GM23338 (cell line): ENCODE measurements around the gene PHACTR1. TPM values are rescaled to one million over a fixed set of nuclear protein-coding genes. Genes with fewer than 3 reads are reported as not detected.

Source experiments
- ATAC-seq: fragments of 200-7000 bp; cut with Tn5 transposase; 3 replicates; pipeline ENCODE4 v1.9.1; 2020
- DNase-seq: peaks from one replicate; pipeline ENCODE4 v3.0.0-alpha.2; 2015; ENCODE audit warnings: low spot score
- H2AFZ ChIP-seq: fragments of 200-600 bp; sonication (generic); 2 replicates; pipeline ENCODE4 v1.8.0; 2016; ENCODE audit warnings: antibody characterized with exemption, mild to moderate bottlenecking, moderate library complexity
- H3F3A ChIP-seq: fragments of 200-600 bp; sonication (generic); replicated peaks from 2 replicates; pipeline ENCODE4 v1.8.0; 2017; ENCODE audit warnings: antibody characterized with exemption, mixed run types, low read depth
- H3K27ac ChIP-seq: fragments of 200-600 bp; sonication (generic); 2 replicates; pipeline ENCODE4 v1.6.1; 2016; ENCODE audit warnings: low read depth
- H3K27me3 ChIP-seq: fragments of 200-600 bp; sonication (generic); 2 replicates; pipeline ENCODE4 v1.8.0; 2016; ENCODE audit warnings: mild to moderate bottlenecking, mixed run types, moderate library complexity; ENCODE audit not compliant: insufficient read depth
- H3K36me3 ChIP-seq: fragments of 200-600 bp; sonication (generic); 2 replicates; pipeline ENCODE4 v1.8.0; 2016; ENCODE audit warnings: mild to moderate bottlenecking; ENCODE audit not compliant: insufficient read depth
- H3K4me1 ChIP-seq: fragments of 200-600 bp; sonication (generic); 2 replicates; pipeline ENCODE4 v1.8.0; 2016; ENCODE audit warnings: mild to moderate bottlenecking, moderate library complexity; ENCODE audit not compliant: insufficient read depth
- H3K4me2 ChIP-seq: fragments of 200-600 bp; sonication (generic); 2 replicates; pipeline ENCODE4 v1.7.1; 2017; ENCODE audit warnings: mixed run types
- H3K4me3 ChIP-seq: fragments of 200-600 bp; sonication (generic); 2 replicates; pipeline ENCODE4 v1.6.1; 2016; ENCODE audit warnings: mixed run types
- H3K79me2 ChIP-seq: fragments of 200-600 bp; sonication (generic); replicated peaks from 2 replicates; pipeline ENCODE4 v1.8.0; 2017; ENCODE audit warnings: mild to moderate bottlenecking; ENCODE audit not compliant: insufficient read depth
- H3K9me2 ChIP-seq: fragments of 200-600 bp; sonication (generic); 2 replicates; pipeline ENCODE4 v1.8.0; 2017; ENCODE audit not compliant: insufficient read depth
- H4K20me1 ChIP-seq: fragments of 200-600 bp; sonication (generic); replicated peaks from 2 replicates; pipeline ENCODE4 v1.8.0; 2017; ENCODE audit warnings: mild to moderate bottlenecking; ENCODE audit not compliant: insufficient read depth
- H3K27ac Mint-ChIP-seq: 2 replicates; pipeline ENCODE4 v1.8.0; 2020; ENCODE audit warnings: inconsistent platforms, mild to moderate bottlenecking, moderate library complexity, mixed read lengths
- H3K27me3 Mint-ChIP-seq: 3 replicates; pipeline ENCODE4 v1.8.0; 2022; ENCODE audit warnings: low read depth, mild to moderate bottlenecking, moderate library complexity, mixed read lengths, inconsistent platforms; ENCODE audit not compliant: insufficient read depth, poor library complexity
- H3K36me3 Mint-ChIP-seq: 3 replicates; pipeline ENCODE4 v1.8.0; 2021; ENCODE audit warnings: low read depth, mild to moderate bottlenecking, inconsistent platforms, moderate library complexity, mixed read lengths
- H3K4me1 Mint-ChIP-seq: 3 replicates; pipeline ENCODE4 v1.8.0; 2020; ENCODE audit warnings: mild to moderate bottlenecking, inconsistent platforms, mixed read lengths
- H3K4me3 Mint-ChIP-seq: 3 replicates; pipeline ENCODE4 v1.8.0; 2021; ENCODE audit warnings: moderate library complexity, mild to moderate bottlenecking, inconsistent platforms, mixed read lengths
- H3K9me3 Mint-ChIP-seq: 3 replicates; pipeline ENCODE4 v1.8.0; 2020; ENCODE audit warnings: moderate library complexity, mild to moderate bottlenecking, inconsistent platforms, mixed read lengths
- CREB1 ChIP-seq: fragments of 250-450 bp; sonication (Bioruptor Pico); IDR thresholded peaks from 2 replicates; pipeline ENCODE4 v1.5.0; 2020; ENCODE audit warnings: low read depth, mild to moderate bottlenecking, moderate library complexity
- ETS1 ChIP-seq: IDR thresholded peaks from 2 replicates; pipeline ENCODE4 v1.6.1; 2016; ENCODE audit warnings: antibody characterized with exemption
- EZH2 ChIP-seq: fragments of 200-600 bp; sonication (generic); IDR thresholded peaks from one replicate; pipeline ENCODE4 v1.8.0; 2017; ENCODE audit warnings: antibody characterized with exemption, mild to moderate bottlenecking, low read depth; ENCODE audit not compliant: unreplicated experiment
- EZH2phosphoT487 ChIP-seq: fragments of 200-600 bp; sonication (generic); IDR thresholded peaks from one replicate; pipeline ENCODE4 v1.8.1; 2018; ENCODE audit warnings: antibody characterized with exemption; ENCODE audit not compliant: unreplicated experiment
- JUNB ChIP-seq: IDR thresholded peaks from one replicate; pipeline ENCODE4 v1.6.1; 2016; ENCODE audit warnings: antibody characterized with exemption; ENCODE audit not compliant: unreplicated experiment
- NANOG ChIP-seq: IDR thresholded peaks from 2 replicates; pipeline ENCODE4 v1.6.1; 2016; ENCODE audit warnings: antibody characterized with exemption, borderline replicate concordance
- POLR2AphosphoS5 ChIP-seq: IDR thresholded peaks from 2 replicates; pipeline ENCODE4 v1.6.1; 2016; ENCODE audit warnings: antibody characterized with exemption, low read depth
- REST ChIP-seq: IDR thresholded peaks from one replicate; pipeline ENCODE4 v1.6.1; 2018; ENCODE audit warnings: antibody characterized with exemption; ENCODE audit not compliant: unreplicated experiment
- STAT1 ChIP-seq: IDR thresholded peaks from one replicate; pipeline ENCODE4 v1.6.1; 2016; ENCODE audit warnings: antibody characterized with exemption; ENCODE audit not compliant: unreplicated experiment
- ZNF114 ChIP-seq: fragments of 250-450 bp; sonication (Bioruptor Pico); IDR thresholded peaks from 2 replicates; pipeline ENCODE4 v1.5.0; 2020; ENCODE audit warnings: mild to moderate bottlenecking, moderate library complexity
- ZNF331 ChIP-seq: fragments of 250-450 bp; sonication (Bioruptor Pico); IDR thresholded peaks from 2 replicates; pipeline ENCODE4 v1.5.0; 2020; ENCODE audit warnings: low read depth, mild to moderate bottlenecking, moderate library complexity
- polyA plus RNA-seq: library from polyadenylated mRNA; unstranded; fragments of >200 nt; fragmentation: Nextera tagmentation; extraction: Ambion mirVana; gene quantifications from 2 replicates; pipeline ENCODE4 v1.2.1, GENCODE V29; 2016
- total RNA-seq: library from RNA; depleted of rRNA; stranded (reverse); fragments of >200 nt; shearing (Covaris generic); gene quantifications from 2 replicates; pipeline ENCODE4 v1.2.3, GENCODE V29; 2014
- TF ChIP-seq, protein P1 (sequence below): fragments of 250-450 bp; sonication (Bioruptor Pico); IDR thresholded peaks from 2 replicates; pipeline ENCODE4 v1.5.0; 2020; ENCODE audit warnings: mild to moderate bottlenecking, moderate library complexity
- TF ChIP-seq, protein P2 (sequence below), 2 experiments: fragments of 200-600 bp in 1 of 2; sonication (generic) in 1 of 2; conservative IDR thresholded peaks; 2 replicates each; pipeline versions ENCODE4 v1.5.1 to v1.6.1; 2016 to 2017; ENCODE audit warnings: antibody characterized with exemption in 2 of 2, low read depth in 2 of 2, mild to moderate bottlenecking in 2 of 2, moderate library complexity in 1 of 2

PHACTR1 gene
- total and polyA plus RNA-seq, 2 experiments from 2014 or later: 5.9 to 19.3 TPM

GRCh38 chr6:13001927-13002326 is 285.4 kb downstream of the PHACTR1 start:
- no peak for DNase-seq
- no peaks in the 10 kb centered on the region for H3K27me3 ChIP-seq
- H3K9me2 ChIP-seq: no peaks in the 10 kb centered on the region
- H3K36me3 ChIP-seq: no peaks in the 10 kb centered on the region
- ATAC-seq: no peak
- Mint-ChIP-seq H3K36me3 (no peaks in the 10 kb centered on the region), H3K4me1 (no peaks in the 10 kb centered on the region; the same call in 1 of the 3 replicates), H3K27ac (no peak overlapping the region), H3K4me3 (no peak overlapping the region), H3K9me3 (no peaks in the 10 kb centered on the region), H3K27me3 (peaks cover 3% of the 10 kb centered on the region)
- TF ChIP-seq ETS1 (no peak), EZH2 (no peak), STAT1 (no peak), JUNB (no peak), ZNF331 (CRISPR knock-in tag) (no peak), NANOG (no peak), POLR2AphosphoS5 (no peak), REST (no peak), ZNF114 (CRISPR knock-in tag) (no peak), CREB1 (CRISPR knock-in tag) (no peak), EZH2phosphoT487 (no peak)
- TF ChIP-seq, protein P1, sequence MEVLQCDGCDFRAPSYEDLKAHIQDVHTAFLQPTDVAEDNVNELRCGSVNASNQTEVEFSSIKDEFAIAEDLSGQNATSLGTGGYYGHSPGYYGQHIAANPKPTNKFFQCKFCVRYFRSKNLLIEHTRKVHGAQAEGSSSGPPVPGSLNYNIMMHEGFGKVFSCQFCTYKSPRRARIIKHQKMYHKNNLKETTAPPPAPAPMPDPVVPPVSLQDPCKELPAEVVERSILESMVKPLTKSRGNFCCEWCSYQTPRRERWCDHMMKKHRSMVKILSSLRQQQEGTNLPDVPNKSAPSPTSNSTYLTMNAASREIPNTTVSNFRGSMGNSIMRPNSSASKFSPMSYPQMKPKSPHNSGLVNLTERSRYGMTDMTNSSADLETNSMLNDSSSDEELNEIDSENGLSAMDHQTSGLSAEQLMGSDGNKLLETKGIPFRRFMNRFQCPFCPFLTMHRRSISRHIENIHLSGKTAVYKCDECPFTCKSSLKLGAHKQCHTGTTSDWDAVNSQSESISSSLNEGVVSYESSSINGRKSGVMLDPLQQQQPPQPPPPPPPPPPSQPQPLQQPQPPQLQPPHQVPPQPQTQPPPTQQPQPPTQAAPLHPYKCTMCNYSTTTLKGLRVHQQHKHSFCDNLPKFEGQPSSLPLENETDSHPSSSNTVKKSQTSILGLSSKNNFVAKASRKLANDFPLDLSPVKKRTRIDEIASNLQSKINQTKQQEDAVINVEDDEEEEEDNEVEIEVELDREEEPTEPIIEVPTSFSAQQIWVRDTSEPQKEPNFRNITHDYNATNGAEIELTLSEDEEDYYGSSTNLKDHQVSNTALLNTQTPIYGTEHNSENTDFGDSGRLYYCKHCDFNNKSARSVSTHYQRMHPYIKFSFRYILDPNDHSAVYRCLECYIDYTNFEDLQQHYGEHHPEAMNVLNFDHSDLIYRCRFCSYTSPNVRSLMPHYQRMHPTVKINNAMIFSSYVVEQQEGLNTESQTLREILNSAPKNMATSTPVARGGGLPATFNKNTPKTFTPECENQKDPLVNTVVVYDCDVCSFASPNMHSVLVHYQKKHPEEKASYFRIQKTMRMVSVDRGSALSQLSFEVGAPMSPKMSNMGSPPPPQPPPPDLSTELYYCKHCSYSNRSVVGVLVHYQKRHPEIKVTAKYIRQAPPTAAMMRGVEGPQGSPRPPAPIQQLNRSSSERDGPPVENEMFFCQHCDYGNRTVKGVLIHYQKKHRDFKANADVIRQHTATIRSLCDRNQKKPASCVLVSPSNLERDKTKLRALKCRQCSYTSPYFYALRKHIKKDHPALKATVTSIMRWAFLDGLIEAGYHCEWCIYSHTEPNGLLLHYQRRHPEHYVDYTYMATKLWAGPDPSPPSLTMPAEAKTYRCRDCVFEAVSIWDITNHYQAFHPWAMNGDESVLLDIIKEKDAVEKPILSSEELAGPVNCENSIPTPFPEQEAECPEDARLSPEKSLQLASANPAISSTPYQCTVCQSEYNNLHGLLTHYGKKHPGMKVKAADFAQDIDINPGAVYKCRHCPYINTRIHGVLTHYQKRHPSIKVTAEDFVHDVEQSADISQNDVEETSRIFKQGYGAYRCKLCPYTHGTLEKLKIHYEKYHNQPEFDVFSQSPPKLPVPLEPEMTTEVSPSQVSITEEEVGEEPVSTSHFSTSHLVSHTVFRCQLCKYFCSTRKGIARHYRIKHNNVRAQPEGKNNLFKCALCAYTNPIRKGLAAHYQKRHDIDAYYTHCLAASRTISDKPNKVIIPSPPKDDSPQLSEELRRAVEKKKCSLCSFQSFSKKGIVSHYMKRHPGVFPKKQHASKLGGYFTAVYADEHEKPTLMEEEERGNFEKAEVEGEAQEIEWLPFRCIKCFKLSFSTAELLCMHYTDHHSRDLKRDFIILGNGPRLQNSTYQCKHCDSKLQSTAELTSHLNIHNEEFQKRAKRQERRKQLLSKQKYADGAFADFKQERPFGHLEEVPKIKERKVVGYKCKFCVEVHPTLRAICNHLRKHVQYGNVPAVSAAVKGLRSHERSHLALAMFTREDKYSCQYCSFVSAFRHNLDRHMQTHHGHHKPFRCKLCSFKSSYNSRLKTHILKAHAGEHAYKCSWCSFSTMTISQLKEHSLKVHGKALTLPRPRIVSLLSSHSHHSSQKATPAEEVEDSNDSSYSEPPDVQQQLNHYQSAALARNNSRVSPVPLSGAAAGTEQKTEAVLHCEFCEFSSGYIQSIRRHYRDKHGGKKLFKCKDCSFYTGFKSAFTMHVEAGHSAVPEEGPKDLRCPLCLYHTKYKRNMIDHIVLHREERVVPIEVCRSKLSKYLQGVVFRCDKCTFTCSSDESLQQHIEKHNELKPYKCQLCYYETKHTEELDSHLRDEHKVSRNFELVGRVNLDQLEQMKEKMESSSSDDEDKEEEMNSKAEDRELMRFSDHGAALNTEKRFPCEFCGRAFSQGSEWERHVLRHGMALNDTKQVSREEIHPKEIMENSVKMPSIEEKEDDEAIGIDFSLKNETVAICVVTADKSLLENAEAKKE (CRISPR knock-in tag): no peak
- TF ChIP-seq, protein P2, sequence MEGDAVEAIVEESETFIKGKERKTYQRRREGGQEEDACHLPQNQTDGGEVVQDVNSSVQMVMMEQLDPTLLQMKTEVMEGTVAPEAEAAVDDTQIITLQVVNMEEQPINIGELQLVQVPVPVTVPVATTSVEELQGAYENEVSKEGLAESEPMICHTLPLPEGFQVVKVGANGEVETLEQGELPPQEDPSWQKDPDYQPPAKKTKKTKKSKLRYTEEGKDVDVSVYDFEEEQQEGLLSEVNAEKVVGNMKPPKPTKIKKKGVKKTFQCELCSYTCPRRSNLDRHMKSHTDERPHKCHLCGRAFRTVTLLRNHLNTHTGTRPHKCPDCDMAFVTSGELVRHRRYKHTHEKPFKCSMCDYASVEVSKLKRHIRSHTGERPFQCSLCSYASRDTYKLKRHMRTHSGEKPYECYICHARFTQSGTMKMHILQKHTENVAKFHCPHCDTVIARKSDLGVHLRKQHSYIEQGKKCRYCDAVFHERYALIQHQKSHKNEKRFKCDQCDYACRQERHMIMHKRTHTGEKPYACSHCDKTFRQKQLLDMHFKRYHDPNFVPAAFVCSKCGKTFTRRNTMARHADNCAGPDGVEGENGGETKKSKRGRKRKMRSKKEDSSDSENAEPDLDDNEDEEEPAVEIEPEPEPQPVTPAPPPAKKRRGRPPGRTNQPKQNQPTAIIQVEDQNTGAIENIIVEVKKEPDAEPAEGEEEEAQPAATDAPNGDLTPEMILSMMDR (conservative IDR thresholded peaks at IDR 0.05; ENCODE audit: low read depth in 2 of 2): no peak
- H3K4me2 ChIP-seq: no peak overlapping the region
- no peaks in the 10 kb centered on the region for H3K79me2 ChIP-seq
- H2AFZ ChIP-seq: no peak overlapping the region
- no peak overlapping the region for H3K4me3 ChIP-seq
- H3F3A ChIP-seq: no peaks in the 10 kb centered on the region
- no peak overlapping the region for H3K27ac ChIP-seq
- no peaks in the 10 kb centered on the region for H4K20me1 ChIP-seq
- no peaks in the 10 kb centered on the region for H3K4me1 ChIP-seq
